RPMI7951 (cell line): ENCODE data around the gene INO80D. TPM values are rescaled to one million over a fixed set of nuclear protein-coding genes. Genes with fewer than 3 reads are reported as not detected.
"Not testable (repeated sequence)": the region's sequence is repeated elsewhere in the genome, so short reads cannot be mapped to it uniquely, and the experiment has no call there.

Experiments
- DNase-seq: peaks from one replicate; pipeline ENCODE4 v3.0.0-alpha.2; 2012; ENCODE audit warnings: low read depth
- total RNA-seq: library from RNA; depleted of rRNA; stranded (reverse); fragments of >200 nt; shearing (Covaris generic); gene quantifications from 2 replicates; pipeline ENCODE4 v1.2.3, GENCODE V29; 2014; rRNA removed

The INO80D gene, protein sequence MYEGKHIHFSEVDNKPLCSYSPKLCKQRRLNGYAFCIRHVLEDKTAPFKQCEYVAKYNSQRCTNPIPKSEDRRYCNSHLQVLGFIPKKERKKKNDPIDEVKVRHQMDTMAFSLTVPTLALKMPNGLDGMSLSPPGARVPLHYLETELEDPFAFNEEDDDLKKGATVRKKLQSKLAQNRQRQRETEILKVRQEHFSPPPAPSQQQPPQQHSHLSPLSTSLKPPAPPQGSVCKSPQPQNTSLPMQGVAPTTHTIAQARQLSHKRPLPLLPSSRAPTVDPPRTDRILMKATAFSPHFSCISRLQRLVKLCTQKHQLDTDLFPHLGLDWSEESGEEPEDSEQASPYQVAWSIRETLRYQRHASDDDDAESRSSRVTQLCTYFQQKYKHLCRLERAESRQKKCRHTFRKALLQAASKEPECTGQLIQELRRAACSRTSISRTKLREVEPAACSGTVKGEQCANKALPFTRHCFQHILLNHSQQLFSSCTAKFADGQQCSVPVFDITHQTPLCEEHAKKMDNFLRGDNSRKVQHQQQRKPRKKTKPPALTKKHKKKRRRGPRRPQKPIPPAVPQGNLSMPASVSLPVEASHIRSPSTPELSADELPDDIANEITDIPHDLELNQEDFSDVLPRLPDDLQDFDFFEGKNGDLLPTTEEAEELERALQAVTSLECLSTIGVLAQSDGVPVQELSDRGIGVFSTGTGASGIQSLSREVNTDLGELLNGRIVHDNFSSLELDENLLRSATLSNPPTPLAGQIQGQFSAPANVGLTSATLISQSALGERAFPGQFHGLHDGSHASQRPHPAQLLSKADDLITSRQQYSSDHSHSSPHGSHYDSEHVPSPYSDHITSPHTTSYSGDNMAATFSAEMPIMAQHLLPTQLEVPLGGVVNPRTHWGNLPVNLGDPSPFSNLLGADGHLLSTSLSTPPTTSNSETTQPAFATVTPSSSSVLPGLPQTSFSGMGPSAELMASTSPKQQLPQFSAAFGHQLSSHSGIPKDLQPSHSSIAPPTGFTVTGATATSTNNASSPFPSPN
- 5.0 and 5.3 TPM in 2 replicates for total RNA-seq

DNA sequence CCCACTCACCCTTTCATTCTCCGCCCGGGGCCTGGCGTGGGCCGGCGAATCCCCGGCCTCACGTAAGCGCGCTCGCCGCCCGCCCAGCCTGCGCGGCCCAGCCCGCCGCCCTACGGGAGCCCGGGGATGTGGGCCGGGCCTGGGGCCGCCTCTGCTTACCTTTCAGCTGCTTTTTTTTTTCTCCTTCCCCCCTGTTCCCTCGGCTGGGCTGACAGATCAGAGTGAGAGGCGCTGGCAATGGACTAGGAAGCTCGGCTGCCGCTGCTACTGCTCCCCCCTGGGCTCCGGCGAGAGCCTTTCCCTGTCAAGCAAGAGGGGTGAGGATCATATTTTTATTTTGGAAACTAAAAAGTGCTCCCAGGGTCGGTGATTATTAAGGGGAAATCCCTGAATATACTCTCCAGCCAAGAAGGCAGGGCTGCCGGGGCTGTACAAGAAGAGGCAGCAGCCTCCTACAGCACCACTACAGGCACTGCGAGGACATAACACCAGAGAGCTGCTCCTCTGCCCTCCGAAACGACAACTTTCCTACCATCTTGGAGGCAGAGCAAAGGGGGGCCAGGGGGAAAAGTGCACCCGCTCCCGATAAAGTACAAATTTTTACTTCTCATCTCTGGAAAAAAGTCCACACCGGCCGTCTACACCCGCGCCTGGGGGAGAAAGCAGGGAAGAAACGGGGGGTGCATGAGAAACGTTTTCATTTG lies at the start of gene INO80D:
Gene INO80D (minus strand): TSS at position 433 of the 704 bp plus-strand sequence. CDS start 23,158 bp downstream, outside the sequence.
- peak; percentile 86 for DNase-seq

DNA sequence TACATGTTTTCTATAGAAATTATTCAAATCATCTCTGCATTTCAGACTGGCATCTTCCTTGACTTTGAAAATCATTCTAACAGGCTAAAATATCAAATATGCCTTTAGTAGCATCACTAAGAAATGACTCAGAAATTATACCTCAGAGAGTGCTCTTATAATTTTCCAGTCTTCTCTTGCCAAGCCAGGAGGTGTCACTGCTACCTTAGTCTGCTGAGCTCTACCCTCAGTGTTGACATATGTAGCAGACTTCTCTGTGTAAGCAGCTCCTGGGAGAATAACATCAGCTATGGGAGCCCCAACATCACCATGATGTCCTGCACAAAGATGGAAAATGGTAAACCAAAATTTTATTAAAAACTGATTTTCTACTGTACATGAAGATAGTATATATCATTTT lies 41.7 kb upstream of the INO80D start:
- DNase-seq: no peak

DNA sequence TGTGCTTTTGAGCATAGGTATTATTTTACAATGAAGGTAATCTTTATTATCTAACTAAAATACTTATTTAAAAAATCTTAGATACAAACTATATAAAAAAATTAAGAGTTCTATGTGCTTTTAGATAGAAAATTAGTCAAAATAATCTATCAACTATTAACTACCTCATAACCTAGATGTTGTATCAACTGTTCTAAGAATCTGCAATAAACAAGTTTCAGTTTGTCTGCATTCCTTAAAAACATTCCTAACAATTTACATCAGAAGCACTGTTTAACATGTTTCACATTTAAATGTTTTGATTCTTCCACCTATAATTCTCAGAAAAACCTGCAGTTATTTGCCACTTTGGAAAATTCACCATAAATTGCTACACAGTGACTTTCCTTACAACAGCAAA lies 39.9 kb upstream of the INO80D start:
- DNase-seq: no peak

DNA sequence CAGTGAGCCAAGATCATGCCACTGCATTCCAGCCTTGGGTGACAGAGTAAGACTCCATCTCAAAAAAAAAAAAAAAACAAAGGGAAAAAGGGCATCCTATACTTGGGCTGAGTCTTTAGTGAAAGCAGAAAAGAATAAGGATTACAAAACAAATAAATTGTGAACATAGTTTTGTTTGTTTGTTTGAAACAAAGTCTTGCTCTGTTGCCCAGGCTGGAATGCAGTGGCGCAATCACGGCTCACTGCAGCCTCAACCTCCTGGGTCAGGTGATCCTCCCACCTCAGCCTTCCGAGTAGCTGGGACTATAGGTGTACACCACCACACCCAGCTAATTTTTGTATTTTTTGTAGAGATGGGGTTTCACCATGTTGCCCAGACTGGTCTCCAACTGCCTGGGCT lies 36.6 kb upstream of the INO80D start:
- not testable (repeated sequence) for DNase-seq

DNA sequence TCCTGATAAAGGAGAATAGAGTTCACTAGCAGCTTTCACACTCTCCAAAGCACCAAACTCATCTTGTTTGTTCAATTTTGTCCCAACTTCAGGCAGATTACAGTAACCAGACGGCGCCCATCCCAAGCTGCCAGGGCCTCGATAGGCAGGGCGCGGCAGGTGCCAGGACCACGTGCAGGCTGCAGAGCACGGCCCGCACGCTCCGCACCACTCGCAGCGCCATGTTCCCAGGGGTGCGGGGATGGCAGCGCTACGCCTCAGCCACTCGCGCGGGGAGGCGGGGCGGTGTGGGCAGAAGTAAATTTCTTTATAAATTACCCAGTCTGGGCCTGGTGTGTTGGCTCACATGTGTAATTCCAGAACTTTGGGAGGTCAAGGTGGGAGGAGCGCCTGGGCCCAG lies 30.3 kb upstream of the INO80D start:
- no peak for DNase-seq

DNA sequence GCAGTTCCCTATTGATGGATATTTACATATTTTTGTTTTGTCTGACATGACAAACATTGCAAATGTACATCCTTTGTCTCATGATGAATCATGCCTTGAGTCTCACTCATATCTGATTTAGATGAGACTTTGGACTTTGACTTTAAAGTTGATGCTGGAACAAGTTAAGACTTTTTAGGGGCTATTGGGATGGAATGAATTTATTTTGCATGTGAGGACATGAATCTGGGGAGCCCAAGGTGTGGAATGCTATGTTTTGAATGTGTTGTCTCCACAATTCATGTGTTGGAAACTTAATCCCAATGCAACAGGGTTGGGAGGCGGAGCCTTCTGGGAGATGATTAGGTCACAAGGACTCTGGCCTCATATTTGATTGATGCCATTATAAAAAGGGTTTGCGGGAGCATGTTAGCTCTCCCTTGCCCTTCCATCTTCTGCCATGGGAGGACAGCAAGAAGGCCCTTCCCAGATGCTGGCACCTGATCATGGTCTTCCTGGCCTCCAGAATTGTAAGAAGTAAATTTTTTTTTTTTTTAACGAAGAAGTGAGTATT lies 29.1 kb upstream of the INO80D start:
- no peak for DNase-seq

DNA sequence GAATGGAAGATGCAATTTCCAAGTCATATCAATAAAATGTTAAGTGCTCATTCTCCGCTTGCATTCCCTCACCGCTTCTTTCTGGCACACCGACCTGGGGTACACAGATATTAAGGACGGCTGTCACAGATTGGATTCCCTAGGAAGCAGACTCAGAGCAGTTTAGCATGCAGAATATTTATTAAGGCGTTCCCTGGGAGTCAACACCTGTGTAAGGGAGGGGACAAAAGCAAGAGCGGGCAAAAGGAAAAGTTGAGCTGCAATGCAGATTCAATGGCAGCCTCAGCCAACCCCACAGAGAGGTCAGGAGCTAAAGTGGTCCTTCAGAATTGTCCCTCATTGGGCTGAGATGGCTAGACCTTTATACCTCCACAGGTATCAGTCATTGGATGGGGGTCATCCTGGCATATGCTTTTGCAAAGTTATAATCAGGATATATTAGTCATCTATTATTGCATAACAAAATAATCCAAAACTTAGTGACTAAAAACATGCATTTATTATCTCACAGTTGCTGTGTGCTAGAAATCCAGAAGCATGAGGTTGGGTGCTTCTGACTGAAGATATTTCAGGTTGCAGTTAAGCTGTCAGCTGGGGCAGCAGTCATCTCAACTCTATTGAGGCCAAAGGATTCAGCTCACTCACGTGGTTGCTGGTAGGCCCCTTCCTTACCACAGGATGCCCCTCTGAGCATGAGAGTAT lies 27.0 kb upstream of the INO80D start:
- DNase-seq: no peak

DNA sequence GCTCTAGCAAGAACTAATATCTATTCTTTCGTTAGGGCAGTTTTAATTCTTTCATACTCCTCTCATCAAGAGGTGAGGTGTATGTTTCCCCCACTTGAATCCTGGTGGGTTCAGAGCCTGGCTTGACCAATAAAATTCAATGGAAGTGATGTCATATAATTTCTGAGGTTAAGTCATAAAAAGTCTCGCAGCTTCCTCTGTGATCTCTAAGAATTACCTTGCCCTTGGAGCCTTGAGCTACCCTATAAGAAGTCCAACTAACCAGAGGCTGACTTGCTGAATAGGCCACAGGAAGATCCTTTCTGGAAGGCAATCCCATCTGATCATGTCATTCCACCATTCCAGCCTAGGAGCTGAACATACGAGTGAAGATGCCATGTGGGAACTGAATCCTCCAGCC lies 26.1 kb upstream of the INO80D start:
- DNase-seq: no peak

DNA sequence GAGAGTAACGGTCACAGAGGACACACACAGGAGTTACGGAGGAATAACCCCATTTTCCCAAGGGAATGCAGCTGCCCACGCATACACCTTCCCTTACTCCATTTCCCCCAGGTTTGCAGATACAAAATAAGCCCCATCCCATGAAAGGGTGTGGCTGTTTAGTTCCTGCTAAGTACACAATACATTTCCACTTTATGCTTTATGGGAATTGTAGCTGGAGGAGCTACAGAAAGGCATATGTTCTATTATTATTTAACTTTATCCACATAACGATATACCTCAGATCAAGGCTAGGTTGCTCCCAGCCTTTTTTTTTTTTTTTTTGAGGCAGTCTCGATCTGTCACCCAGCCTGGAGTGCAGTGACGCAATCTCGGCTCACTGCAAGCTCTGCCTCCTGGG lies 22.7 kb upstream of the INO80D start:
- DNase-seq: no peak

DNA sequence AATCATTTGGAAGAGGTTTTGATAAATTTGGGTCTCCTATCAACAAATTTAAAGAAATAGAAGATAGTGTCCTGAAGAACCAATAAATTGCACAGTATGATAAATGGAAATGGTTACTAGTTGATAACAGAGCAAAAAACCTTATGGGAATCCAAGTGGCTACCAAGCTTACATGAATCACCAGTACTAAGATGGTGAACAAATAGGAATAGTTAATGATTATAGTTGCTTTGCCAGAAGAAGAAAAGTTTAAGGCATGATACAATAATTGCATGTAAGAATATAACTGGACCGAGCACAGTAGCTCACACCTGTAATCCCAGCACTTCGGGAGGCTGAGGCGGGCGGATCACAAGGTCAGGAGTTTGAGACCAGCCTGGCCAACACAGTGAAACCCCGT lies 19.6 kb upstream of the INO80D start:
- DNase-seq: no peak

DNA sequence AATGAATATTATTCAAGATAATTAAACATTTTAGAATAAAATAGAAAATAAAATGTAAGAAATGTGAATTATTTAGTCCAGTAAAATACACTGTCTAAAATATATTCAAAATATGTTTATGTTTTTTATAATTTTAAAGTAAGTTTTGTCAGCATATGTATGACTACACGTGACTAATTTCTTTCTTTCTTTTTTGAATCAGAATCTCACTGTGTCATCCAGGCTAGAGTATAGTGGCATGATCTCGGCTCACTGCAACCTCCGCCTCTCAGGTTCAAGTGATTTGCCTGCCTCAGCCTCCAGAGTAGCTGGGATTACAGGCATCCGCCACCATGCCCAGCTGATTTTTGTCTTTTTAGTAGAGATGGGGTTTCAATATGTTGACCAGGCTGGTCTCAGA lies 19.1 kb upstream of the INO80D start:
- DNase-seq: no peak

DNA sequence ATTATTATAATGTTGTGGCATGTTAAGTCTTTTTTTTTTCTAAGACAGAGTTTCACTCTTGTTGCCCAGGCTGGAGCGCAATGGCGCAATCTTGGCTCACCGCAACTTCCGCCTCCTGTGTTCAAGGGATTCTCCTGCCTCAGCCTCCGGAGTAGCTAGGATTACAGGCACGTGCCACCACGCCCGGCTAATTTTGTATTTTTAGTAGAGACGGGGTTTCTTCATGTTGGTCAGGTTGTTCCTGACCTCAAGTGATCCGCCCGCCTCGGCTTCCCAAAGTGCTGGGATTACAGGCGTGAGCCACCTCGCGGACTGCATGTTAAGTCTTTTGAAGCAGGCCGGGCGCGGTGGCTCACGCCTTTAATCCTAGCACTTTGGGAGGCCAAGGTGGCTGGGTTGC lies 12.9 kb upstream of the INO80D start:
- not testable (repeated sequence) for DNase-seq

DNA sequence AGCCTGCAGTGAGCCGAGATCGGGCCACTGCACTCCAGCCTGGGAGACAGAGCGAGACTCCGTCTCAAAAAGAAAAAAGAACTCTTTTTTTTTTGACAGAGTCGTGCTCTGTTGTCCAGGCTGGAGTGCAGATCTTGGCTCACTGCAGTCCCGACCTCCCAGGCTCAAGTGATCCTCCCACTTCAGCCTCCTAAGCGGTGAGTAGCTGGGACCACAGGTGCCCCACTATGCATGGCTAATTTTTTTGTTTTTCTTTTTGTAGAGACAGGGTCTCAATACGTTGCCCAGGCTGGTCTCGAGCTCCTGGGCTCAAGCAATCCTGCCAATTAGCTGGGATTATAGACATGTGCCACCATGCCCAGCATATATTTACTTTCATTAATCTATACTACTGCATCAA lies 12.5 kb upstream of the INO80D start:
- DNase-seq: no peak

DNA sequence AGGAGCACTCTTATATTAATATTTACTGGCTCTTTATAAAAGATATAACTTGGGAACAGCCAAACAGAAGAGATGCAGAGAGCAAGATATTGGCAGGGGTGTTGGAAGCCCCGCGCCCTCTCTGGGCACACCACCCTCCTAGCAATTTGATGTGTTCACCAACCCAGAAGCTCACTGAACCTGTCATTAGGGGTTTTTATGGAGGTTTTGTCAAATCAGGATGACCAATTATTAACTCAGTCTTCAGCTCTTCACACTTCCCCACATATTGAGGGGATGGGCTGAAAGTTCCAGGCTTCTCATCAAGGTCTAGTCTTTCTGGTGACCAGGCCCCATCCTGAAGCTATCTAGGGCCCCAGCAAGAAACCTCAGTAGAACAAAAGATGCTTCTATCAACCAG lies 10.9 kb upstream of the INO80D start:
- no peak for DNase-seq

DNA sequence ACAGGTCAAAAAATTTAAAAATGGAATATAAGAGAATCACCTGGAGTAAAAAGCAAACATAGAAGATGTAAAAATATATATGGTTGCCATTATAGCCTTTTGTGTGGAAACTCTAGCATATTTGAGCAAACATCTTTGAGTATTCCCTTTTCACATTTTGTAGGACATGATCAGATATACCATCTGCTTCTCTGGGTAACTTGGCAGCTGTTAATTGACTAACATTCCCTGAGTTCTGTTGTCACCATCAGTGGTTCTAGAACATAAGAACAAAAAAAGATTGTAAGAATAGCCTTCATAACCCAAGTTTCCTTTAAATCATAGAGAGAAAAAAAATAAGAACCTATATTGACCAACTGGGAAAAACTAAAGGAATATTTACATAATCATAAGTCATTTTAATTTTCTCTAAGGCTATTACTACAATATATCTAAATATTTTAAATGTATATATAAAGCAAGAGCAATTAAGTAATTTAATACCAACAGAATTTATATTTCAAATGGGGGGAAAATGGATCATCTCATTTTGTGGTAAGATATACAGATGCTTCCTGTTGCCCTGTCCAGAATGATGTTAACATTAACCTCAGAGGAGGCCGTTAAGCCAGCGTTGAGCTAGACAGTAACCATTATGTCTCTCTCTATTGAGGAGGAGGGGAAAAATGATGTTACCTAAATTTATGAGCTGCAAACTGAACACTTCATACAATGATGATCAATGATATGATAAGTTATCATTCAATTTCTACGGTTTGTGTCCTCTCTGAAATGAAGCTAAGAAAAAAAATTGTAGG lies 9.8 kb upstream of the INO80D start:
- no peak for DNase-seq

DNA sequence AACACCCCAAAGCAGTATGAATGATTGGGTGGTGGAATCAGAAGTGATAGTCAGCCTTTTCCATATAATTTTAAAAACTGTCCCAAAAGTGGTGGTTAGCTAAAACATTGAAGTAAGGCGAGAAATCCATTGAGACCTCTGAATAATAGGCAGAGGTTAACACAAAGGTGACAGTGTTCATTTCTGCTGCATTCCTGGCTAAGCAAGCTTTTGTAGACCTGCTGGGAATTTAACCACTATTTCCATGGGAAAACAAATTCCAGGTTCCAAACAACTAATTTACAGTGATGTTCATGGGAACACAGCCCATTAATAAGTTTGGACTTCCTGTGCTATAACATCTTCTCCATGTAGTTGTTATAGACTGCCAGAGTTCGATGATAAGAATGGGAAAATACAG lies 6.3 kb upstream of the INO80D start:
- DNase-seq: no peak

DNA sequence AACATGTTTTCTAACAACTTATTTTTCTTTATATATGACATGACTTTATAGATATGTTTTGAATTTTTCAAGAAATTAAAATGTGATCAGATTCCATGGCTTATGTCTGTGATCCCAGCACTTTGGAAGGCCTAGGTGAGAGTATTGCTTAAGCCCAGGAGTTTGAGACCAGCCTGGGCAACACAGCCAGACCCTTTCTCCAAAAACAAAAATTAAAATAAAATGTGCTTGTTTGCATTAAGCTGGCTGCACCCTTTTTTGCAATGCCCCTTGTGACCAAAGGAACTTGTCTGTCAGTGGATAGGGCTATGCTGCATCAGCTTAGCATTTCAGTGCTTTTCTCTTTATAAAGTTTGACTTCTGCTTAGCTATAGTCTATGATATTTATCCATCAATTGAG lies 2.3 kb upstream of the INO80D start:
- DNase-seq: no peak

DNA sequence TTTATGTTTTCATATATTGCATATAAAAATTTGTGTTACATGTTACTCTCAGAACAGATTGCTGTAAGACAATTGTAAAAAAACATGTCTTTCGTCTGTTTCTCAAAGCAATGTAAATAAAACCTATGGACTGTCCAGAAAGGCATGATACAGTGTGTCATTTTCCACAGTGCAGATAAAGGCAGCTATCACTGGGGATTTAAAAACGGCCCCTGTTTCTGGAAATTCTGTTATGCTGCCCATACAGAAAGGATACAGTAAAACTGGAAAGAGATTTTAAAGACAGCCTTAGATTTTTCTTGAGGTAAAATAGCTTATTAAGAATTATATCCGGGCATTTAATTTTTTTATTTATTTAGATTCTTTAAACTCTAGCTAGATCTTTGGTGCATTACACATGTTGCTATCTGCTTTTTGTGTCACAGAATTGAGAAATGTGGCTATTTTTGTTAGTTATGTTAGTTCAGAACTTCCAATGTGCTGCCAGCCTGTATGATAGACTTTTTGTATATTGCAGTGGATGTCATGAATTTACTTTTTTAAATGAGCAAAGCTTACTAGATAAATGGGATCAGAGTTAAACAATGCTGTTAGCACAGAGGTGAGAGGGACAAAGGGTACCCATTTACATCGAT lies 859 bp upstream of the INO80D start:
- peak; percentile 14 for DNase-seq

DNA sequence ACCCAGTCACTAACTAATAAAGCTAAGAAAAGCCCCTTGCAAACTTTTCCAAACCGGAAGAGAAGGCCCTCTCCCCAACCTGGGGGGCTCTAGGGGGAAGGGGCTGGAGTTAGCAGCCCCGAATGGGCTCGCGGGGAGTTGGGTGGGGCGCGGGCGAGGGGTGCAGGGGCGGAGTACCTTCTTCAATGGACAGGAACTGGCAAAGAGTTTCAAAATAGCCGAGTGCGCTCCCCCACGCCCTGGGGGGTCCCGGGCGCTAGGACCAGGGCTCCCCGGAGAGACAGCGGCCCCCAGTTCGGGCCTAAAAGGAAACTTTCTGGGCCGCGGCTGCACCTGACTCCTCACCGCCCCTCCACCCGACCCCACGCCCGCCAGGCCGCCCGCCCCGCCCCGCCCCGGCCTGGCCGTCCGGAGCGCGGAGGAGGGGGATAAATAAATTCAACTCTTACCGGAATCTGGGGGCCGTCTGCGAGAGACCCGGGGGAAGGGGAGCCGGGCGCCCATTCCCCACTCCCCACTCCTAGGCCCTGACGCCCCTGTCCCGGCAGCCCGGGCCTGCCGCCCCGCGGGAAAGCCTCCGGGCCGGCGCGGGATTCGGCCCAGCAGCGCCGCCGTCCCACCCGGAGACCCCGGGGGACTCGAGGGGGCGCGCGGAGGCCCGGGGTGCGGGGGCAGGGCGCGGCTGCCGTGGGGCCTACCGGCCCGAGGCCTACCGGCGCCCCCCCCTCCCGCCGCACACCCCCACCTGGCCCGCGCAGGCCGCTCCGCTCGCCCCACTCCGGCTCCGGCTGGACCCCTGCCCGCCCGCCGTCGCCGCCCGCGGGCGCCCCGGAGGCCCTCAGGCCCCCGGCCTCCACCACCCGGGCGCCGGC lies 868 bp downstream of the INO80D start:
- DNase-seq: peak; percentile 31
